ENCODE results near the gene MRPS9.

- TF ChIP-seq POLR2AphosphoS5 (IDR thresholded peaks at IDR 0.05; ENCODE audit: low read depth), result no peak
- no peak for TF ChIP-seq EZH2 (IDR thresholded peaks at IDR 0.05; ENCODE audit: low read depth, unreplicated experiment)
- no peak for TF ChIP-seq CTCF (conservative IDR thresholded peaks at IDR 0.05; ENCODE audit: low read depth in 2 of 2)
- TF ChIP-seq CREB1 (CRISPR knock-in tag; IDR thresholded peaks at IDR 0.05; ENCODE audit: low read depth), result no peak
- TF ChIP-seq REST (IDR thresholded peaks at IDR 0.05; ENCODE audit: unreplicated experiment), result no peak
- no peak for TF ChIP-seq EZH2phosphoT487 (IDR thresholded peaks at IDR 0.05; ENCODE audit: unreplicated experiment)
- TF ChIP-seq ETS1 (IDR thresholded peaks at IDR 0.05), result no peak
- TF ChIP-seq STAT1 (IDR thresholded peaks at IDR 0.05; ENCODE audit: unreplicated experiment), result no peak
Measured at GRCh38 chr2:105073591-105073990, 35.7 kb downstream of the MRPS9 start.

All from GM23338 (cell line).